ENCODE results near the gene NDUFS2.
A peak's percentile ranks its signal among the peaks of the same experiment; 100 is the strongest.

The NDUFS2 gene

GRCh38 chr1:161172776-161173376, 29.3 kb upstream of the NDUFS2 start:
- DNase-seq = no peak

GRCh38 chr1:161173711-161174110, 28.5 kb upstream of the NDUFS2 start:
- DNase-seq = no peak

- no peak for DNase-seq
These were observed 27.3 kb upstream of the NDUFS2 start for GRCh38 chr1:161174911-161175310.

GRCh38 chr1:161175771-161176453, 26.3 kb upstream of the NDUFS2 start:
- DNase-seq = no peak

GRCh38 chr1:161176468-161177111, 25.6 kb upstream of the NDUFS2 start:
- DNase-seq = no peak

DNA sequence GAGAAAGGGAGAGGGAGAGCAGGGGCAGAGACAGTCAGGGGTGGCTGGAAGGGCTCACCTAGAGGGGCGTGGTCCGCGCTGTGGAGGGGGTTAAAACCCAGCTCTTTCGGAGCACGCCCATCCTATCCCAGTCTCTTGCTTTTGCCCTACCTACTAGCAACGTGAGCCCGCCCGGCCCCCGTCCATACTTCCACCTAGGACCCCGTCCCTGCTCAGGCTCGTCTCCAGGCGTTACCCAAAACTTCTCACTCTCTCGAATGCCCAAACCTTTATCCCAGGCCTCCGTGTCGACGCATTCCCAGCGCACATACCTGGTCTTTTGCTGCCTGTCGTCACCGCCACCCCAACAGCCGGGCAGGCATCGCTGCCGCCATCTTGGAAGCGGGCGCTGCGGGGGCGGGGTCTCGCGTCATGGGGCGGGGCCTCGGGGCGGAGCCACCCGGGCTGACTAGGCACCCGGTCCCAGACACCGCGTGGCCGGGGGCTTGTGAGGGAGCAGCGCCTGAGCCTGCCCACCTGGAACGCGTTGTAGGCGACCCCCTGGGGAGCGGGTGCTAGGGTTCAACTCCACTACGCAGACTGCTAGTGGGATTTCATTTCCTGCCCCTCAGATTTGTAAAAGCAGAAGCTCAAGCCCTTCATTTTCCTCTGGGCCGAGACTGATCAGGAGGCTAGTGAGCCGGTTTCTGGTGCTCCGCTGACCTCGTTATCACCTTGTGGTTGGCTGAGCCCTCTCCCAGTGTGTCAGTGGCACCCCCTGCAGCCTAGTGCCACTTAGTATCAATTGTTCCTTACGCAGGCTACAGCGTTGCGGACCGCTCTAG, 24.8 kb upstream of the NDUFS2 start, which contains the start of gene B4GALT3:
Gene B4GALT3 (minus strand): TSS at position 396 of the 824 bp plus-strand sequence. CDS start 1,447 bp downstream, outside the sequence.
- DNase-seq = peak; percentile 54

GRCh38 chr1:161177936-161178244, 24.3 kb upstream of the NDUFS2 start:
- DNase-seq = no peak

DNA sequence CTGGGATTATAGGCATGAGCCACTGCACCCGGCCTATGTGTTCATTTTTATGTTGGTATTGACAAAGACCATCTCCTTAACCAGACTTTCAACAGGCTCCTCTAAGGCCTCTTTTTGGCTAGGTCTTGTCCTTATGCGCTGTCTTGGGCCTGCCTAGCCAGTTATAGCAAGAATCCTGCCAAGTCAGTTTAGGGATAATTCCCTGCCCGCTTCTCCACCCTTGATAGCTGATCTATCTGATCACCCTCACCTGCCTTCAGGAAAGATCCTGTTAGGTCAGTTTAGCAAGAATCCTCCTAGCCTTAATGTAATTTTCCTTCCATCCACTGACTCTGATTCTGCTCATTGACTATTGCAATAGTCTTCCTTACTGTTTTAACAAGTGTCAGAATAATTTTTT, 22.5 kb upstream of the NDUFS2 start:
- DNase-seq = no peak

- DNase-seq = peak; percentile 22
These were observed 21.5 kb upstream of the NDUFS2 start for GRCh38 chr1:161180639-161181038.

DNA sequence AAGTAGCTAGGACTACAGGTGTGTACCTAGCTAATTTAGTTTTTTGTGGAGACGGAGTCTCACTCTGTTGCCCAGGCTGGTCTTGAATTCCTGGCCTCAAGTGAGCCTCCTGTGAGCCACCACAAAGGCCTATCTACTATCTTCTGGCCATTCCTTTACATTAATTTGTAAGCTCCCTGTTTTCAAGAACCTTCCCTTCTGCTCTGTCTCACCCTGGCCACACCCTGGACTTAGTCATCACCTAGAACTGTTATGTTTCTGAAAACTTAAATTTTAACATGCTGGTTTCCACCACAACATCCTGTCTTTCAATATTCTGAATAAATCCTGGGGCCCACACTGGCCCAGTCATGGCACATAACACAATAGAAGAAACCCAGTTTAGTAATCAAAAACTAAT, 20.0 kb upstream of the NDUFS2 start:
- no peak for DNase-seq

DNA sequence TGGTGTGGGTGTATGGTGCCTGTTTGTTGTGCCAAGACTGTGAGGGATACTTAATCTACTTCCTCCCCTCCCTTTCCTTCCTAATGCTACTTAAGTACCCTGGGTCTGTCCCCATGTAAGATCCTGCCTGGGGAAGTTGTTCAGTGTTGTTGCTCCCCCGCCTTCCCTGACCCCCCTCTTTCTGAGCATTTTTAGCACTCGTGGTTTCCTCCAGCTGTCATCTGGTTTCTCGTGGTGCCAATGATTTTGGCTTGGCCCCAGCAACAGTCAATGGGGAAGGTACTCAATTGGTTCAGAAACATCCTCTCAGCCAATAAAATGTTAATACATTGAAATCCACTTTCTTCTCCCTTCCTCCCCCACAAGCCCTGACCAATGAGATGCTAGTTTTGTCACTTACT, 16.9 kb upstream of the NDUFS2 start:
- peak; percentile 97 for DNase-seq

DNA sequence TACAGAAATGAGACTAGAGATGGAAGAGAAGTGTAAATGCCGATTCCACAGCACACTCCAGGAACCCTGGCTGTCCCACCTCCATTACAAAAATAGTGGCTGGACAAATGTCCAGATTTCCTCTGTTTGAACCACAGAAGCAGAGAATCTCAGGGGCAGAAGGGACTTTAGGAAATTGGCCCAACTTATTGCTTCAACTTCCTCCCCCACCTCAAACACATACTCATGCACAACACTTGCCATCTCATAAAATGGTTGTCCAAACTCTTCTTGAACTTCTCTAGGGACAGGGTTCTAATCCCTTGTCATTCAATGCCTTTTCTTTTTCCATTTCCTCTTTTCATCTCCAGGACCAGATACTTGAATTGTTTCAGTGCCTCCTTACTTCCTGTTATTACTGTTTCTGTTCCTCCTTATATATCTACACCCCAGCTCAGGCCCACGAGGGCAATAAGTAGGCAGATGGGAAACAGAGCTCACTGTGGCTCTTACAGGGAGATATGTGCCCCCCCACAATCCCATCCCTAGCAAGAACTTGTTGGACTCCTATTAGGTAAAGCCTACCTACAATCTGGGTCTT, 16.3 kb upstream of the NDUFS2 start:
- no peak for DNase-seq

- no peak for DNase-seq
These were observed 14.9 kb upstream of the NDUFS2 start for GRCh38 chr1:161187311-161187710.

GRCh38 chr1:161188381-161188780, 13.8 kb upstream of the NDUFS2 start:
- DNase-seq = no peak

DNA sequence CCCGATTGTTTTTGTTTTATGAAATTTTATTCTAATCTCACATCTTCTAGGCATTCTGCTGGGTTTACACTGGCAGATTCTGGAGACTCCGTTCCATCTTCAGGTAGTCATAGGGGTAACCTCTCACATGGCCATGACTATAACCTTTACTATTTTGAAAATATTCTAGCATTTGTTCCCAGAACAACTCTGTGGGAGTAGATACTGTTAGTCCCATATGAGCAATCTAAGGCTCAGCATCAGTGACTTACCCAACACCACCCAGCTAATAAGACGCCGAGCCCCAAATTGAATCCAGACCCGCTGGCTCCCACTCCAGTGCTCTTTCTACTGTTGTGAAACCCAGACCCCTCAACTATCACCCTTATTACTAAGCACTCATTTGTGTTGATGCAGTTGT, 13.1 kb upstream of the NDUFS2 start:
- DNase-seq = no peak

- no peak for DNase-seq
These were observed 11.1 kb upstream of the NDUFS2 start for GRCh38 chr1:161190962-161191521.

DNA sequence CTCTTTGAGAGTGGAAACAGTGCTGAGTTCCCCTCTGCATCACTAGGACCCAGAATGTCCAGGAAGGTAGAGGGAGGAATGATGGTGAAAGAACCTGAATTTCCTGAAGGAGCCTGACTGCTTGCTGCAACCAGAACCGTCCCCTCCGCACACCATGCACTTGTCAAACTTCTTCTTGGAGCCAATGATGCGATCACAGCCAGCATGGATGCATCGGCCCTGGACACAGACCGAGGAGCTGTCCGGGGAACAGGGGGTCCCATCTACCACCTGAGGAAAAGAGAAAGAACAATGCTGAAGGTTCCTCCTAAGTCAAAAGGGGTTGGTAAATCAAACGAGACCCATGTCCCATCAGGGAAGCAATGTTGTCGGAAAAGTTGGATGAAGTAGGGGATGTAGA, 10.2 kb upstream of the NDUFS2 start:
- DNase-seq = no peak

GRCh38 chr1:161192476-161193465, 9.4 kb upstream of the NDUFS2 start:
- DNase-seq = peak; percentile 56

DNA sequence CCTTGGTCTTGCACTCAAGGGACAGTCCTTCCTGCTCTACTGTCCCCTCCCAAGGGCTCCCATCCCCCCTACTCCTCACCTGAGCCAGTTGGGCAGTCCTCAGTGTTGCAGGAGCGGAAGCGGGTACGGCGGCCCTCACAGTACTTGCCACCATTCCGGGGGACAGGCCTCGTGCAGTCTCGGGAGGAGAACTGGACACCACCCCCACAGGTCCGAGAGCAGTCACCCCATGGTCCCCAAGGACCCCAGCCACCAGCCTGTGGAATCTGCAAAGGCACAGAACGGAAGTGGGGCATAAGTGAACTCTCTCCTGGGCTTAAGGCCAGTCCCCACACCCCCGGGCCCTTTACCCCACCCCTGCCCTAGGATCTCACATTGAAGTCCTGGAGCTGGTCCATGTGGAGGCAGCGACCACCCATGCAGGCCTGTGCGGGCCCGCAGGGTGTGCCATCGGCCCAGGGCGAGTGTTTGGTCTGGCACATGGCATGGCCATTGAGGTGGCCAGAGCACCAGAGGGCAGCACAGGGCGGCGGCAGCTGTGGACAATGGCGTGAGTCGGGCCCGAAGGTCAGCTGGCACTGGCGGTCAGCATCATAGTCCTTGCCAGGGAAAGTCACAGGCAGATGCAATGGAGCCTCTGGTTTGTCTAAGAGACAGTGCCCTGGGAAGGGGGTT, 8.5 kb upstream of the NDUFS2 start:
- no peak for DNase-seq

DNA sequence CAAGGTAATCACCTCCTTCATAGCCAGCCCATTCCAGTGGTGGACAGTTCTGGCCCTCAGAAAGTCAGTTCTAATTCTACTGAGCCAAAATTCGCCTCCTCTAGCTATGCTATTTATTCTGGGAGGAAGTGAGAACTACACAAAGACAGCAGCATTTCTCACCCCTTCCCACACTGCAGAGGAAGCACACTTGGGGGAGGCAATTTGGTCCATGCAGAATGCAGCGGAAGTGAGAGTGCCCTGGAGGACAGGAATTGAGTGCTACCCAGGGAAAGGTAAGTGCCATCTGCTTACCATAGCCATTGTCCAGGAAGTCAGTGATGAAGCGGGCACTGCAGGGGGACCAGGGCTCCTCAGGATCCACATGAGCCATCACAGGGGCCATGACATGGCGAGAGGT, 7.0 kb upstream of the NDUFS2 start:
- no peak for DNase-seq

GRCh38 chr1:161196111-161196510, 6.1 kb upstream of the NDUFS2 start:
- DNase-seq = no peak
